Measurements from ENCODE around the gene PPP3R1.

Gene PPP3R1
- total RNA-seq = 31.7 to 49.2 (median 42.6) reads per million in 4 experiments

- peak; percentile 91 for DNase-seq
Observed at GRCh38 chr2:68252400-68253218, at the start of gene PPP3R1. PPP3R1 (minus strand) TSS chr2:68252532; CDS start chr2:68252127, 405 bp downstream.

GRCh38 chr2:68295516-68295915 lies 43.2 kb upstream of the PPP3R1 start:
- no peak for DNase-seq

GRCh38 chr2:68294913-68295312 lies 42.6 kb upstream of the PPP3R1 start:
- no peak for DNase-seq

- no peak for DNase-seq
Observed at GRCh38 chr2:68294187-68294586, 41.9 kb upstream of the PPP3R1 start.

- DNase-seq = no peak
Observed at GRCh38 chr2:68293755-68294154, 41.4 kb upstream of the PPP3R1 start.

GRCh38 chr2:68293024-68293423 lies 40.7 kb upstream of the PPP3R1 start:
- no peak for DNase-seq

- DNase-seq = no peak
Observed at GRCh38 chr2:68292108-68292710, 39.9 kb upstream of the PPP3R1 start.

GRCh38 chr2:68291314-68291713 lies 39.0 kb upstream of the PPP3R1 start:
- no peak for DNase-seq

- no peak for DNase-seq
Observed at GRCh38 chr2:68290901-68291300, 38.6 kb upstream of the PPP3R1 start.

GRCh38 chr2:68287580-68288441 lies 35.5 kb upstream of the PPP3R1 start:
- DNase-seq = no peak

GRCh38 chr2:68284896-68285295 lies 32.6 kb upstream of the PPP3R1 start:
- DNase-seq = no peak

GRCh38 chr2:68283419-68283812 lies 31.1 kb upstream of the PPP3R1 start:
- no peak for DNase-seq

GRCh38 chr2:68282811-68283418 lies 30.6 kb upstream of the PPP3R1 start:
- DNase-seq = no peak

GRCh38 chr2:68280796-68281195 lies 28.5 kb upstream of the PPP3R1 start:
- DNase-seq = no peak

GRCh38 chr2:68280348-68280747 lies 28.0 kb upstream of the PPP3R1 start:
- no peak for DNase-seq

GRCh38 chr2:68279691-68280090 lies 27.4 kb upstream of the PPP3R1 start:
- DNase-seq = no peak

- no peak for DNase-seq
Observed at GRCh38 chr2:68278169-68278568, 25.8 kb upstream of the PPP3R1 start.

GRCh38 chr2:68274022-68274421 lies 21.7 kb upstream of the PPP3R1 start:
- no peak for DNase-seq

GRCh38 chr2:68272246-68272994 lies 20.1 kb upstream of the PPP3R1 start:
- DNase-seq = no peak

- DNase-seq = no peak
Observed at GRCh38 chr2:68266655-68267054, 14.3 kb upstream of the PPP3R1 start.

- no peak for DNase-seq
Observed at GRCh38 chr2:68263632-68264031, 11.3 kb upstream of the PPP3R1 start.

- DNase-seq = no peak
Observed at GRCh38 chr2:68258851-68259250, 6.5 kb upstream of the PPP3R1 start.

Data from effector CD8-positive, alpha-beta T cell (primary cell).